Measurements from ENCODE around the gene ZCCHC7. TPM values are rescaled to one million over a fixed set of nuclear protein-coding genes. Genes with fewer than 3 reads are reported as not detected.

The ZCCHC7 gene
- total and polyA plus RNA-seq, 2 of the 8 experiments (the other 6 are each of a cell fraction or from before 2014, with no cell fraction given), result 12.2 to 27.5 TPM

DNA sequence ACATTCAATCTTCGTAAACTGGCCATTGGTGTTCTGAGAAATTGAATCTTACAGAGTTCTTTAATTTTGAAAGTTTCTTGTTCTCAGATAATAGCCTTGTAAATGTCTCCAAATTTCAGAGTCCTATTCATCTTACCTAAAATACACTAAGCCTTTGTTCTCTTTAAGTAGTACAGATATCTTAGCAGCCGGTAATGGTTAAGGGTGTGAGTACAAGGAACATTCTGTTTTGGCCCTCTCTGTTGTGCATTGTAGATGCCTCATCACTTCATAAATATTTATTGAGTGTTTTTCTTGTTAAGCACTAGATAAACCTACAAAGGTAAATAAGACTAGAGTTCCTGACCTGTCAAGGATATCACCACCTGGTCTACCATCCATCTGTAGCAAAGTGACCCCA lies 35.2 kb downstream of the ZCCHC7 start (continued):
- TF ChIP-seq, protein P1, sequence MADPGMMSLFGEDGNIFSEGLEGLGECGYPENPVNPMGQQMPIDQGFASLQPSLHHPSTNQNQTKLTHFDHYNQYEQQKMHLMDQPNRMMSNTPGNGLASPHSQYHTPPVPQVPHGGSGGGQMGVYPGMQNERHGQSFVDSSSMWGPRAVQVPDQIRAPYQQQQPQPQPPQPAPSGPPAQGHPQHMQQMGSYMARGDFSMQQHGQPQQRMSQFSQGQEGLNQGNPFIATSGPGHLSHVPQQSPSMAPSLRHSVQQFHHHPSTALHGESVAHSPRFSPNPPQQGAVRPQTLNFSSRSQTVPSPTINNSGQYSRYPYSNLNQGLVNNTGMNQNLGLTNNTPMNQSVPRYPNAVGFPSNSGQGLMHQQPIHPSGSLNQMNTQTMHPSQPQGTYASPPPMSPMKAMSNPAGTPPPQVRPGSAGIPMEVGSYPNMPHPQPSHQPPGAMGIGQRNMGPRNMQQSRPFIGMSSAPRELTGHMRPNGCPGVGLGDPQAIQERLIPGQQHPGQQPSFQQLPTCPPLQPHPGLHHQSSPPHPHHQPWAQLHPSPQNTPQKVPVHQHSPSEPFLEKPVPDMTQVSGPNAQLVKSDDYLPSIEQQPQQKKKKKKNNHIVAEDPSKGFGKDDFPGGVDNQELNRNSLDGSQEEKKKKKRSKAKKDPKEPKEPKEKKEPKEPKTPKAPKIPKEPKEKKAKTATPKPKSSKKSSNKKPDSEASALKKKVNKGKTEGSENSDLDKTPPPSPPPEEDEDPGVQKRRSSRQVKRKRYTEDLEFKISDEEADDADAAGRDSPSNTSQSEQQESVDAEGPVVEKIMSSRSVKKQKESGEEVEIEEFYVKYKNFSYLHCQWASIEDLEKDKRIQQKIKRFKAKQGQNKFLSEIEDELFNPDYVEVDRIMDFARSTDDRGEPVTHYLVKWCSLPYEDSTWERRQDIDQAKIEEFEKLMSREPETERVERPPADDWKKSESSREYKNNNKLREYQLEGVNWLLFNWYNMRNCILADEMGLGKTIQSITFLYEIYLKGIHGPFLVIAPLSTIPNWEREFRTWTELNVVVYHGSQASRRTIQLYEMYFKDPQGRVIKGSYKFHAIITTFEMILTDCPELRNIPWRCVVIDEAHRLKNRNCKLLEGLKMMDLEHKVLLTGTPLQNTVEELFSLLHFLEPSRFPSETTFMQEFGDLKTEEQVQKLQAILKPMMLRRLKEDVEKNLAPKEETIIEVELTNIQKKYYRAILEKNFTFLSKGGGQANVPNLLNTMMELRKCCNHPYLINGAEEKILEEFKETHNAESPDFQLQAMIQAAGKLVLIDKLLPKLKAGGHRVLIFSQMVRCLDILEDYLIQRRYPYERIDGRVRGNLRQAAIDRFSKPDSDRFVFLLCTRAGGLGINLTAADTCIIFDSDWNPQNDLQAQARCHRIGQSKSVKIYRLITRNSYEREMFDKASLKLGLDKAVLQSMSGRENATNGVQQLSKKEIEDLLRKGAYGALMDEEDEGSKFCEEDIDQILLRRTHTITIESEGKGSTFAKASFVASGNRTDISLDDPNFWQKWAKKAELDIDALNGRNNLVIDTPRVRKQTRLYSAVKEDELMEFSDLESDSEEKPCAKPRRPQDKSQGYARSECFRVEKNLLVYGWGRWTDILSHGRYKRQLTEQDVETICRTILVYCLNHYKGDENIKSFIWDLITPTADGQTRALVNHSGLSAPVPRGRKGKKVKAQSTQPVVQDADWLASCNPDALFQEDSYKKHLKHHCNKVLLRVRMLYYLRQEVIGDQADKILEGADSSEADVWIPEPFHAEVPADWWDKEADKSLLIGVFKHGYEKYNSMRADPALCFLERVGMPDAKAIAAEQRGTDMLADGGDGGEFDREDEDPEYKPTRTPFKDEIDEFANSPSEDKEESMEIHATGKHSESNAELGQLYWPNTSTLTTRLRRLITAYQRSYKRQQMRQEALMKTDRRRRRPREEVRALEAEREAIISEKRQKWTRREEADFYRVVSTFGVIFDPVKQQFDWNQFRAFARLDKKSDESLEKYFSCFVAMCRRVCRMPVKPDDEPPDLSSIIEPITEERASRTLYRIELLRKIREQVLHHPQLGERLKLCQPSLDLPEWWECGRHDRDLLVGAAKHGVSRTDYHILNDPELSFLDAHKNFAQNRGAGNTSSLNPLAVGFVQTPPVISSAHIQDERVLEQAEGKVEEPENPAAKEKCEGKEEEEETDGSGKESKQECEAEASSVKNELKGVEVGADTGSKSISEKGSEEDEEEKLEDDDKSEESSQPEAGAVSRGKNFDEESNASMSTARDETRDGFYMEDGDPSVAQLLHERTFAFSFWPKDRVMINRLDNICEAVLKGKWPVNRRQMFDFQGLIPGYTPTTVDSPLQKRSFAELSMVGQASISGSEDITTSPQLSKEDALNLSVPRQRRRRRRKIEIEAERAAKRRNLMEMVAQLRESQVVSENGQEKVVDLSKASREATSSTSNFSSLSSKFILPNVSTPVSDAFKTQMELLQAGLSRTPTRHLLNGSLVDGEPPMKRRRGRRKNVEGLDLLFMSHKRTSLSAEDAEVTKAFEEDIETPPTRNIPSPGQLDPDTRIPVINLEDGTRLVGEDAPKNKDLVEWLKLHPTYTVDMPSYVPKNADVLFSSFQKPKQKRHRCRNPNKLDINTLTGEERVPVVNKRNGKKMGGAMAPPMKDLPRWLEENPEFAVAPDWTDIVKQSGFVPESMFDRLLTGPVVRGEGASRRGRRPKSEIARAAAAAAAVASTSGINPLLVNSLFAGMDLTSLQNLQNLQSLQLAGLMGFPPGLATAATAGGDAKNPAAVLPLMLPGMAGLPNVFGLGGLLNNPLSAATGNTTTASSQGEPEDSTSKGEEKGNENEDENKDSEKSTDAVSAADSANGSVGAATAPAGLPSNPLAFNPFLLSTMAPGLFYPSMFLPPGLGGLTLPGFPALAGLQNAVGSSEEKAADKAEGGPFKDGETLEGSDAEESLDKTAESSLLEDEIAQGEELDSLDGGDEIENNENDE (IDR thresholded peaks at IDR 0.05; ENCODE audit: insufficient replicate concordance, low read length), result no peak
- TF ChIP-seq RNF2 (IDR thresholded peaks at IDR 0.05; ENCODE audit: borderline replicate concordance, low read depth, low read length, missing control alignments, poor library complexity, severe bottlenecking) (no peak), CHD2 (IDR thresholded peaks at IDR 0.05; ENCODE audit: low read length) (no peak), SIN3A (conservative IDR thresholded peaks at IDR 0.05 in 1 of 2, IDR thresholded peaks at IDR 0.05 in 1 of 2; ENCODE audit: low read depth in 1 of 2, low read length in 2 of 2) (no peak), ASH2L (IDR thresholded peaks at IDR 0.05; ENCODE audit: low read length) (no peak), BRCA1 (IDR thresholded peaks at IDR 0.05; ENCODE audit: low read depth, low read length) (no peak), CHD1 (IDR thresholded peaks at IDR 0.05; ENCODE audit: low read depth, low read length) (no peak)
